HG03439 (cell line): ENCODE results near the gene MPZL3.

Source experiments
- ATAC-seq: cut with Tn5 transposase; IDR thresholded peaks from one replicate; pipeline ENCODE4 v1.9.1; 2021; ENCODE audit warnings: mild to moderate bottlenecking, moderate library complexity; ENCODE audit not compliant: unreplicated experiment

Gene MPZL3, protein sequence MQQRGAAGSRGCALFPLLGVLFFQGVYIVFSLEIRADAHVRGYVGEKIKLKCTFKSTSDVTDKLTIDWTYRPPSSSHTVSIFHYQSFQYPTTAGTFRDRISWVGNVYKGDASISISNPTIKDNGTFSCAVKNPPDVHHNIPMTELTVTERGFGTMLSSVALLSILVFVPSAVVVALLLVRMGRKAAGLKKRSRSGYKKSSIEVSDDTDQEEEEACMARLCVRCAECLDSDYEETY

DNA sequence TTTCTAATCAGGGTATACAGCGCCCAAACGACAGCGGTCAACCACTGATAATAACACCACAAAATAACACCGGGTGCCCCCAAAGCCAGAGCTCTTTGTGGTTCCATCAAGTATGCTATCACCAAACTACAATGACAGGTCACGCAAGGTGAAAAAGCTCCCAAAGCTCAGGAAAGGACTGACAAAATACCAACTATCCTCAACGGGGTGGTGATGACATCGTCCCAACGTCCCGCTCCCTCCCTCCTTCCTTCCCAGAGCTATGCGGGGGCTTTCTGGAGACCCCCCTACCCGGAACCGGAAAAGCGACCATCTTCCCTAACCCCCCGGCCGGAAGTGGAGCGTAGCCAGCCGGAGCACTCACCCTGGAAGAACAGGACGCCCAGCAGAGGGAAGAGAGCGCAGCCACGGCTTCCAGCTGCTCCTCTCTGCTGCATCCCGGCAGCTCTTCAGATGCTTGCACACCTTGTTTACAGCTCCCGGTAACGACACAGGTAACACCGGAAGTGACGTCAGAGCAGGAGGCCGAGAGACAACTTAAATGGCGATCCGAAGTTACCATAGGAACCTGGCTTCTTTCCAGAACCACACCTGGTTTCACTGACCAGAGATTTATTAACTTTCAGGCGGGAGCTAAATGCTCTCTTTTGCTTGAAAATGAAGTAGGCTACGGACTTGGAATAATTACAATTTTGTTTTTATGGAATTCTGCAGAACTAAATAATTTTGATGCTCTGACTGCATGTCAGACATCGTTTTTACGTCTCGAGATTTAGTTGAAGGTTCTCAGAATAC, at the start of gene MPZL3:
MPZL3 (minus strand) TSS at position 508 of the 795 bp plus-strand sequence; CDS start at position 437, 71 bp downstream.
- ATAC-seq = peak; percentile 90

DNA sequence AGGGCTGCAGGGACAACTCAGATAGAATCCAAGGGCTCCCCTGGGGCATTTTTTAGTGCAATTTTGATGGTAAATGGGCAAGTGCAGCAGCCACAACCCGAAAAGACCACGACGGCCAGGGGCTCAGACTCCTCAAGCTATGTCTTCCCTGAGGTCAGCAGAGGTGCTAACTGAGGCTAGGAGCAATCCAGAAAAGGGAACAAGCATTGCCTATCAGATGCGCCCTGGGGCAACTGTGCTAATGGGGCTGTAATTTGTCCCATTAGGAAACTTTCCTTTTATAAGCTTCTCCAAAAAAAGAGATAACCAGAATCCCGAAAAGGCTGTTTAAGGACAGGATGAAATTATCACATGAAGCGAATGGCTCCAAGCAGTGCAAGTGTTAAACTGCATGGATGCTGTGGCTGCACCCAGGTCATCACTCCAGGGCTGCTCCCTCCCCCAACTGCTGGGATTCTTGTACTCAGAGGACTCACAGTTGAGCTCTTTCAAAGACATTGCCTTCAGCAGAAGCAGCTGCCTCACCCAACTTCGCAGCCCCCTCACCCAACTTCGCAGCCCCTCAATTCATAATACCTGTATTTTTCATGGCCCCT, 49.5 kb upstream of the MPZL3 start:
- ATAC-seq = no peak

DNA sequence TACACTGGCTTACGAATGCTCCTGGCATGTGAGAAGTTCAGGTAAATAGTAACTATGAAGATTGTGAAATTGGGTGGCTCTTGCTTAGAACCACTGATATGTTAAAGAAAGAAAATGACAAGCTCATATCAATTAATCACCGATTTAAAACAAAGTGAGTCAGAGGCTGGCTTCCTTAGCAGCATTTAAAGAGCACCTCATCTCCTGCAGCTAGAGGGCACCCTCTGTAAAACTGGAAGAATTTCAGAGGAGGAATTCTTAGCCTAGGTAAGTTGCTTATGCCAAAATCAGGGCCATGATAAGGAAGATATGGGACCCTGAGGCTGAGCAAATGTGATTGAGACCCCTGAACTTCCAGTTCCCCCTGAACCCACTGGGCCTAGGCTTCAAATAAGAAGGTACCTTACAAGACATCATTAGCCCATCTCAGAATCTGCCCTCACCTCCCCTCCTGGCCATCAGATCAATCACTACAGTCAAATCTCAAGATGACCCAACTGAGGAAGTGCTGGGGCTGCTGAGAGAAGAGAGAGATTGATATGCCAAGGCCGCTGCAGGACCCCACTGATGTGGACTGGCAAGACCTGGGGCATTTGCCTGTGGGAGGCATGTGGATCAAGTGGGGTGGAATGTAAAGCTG, 43.8 kb upstream of the MPZL3 start:
- ATAC-seq = no peak

DNA sequence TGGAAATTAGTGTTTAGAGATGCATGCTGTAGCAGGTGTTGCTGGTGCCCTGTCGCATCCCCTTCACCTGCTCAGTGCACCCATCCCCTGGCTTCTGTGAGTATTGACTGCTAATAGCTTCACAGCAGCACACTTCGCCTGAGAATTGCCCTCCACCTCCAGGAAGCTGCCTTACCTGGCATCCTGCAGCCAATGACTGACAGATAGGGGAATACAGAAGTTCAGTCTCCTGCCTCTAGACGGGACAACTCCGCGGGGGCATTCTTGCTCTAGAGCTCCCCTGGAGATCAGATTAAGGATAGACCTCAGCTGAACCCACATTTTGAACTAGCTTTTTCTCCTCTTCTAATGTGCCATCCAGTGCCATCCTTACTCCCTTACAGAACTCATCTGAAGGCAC, 43.0 kb upstream of the MPZL3 start:
- no peak for ATAC-seq

DNA sequence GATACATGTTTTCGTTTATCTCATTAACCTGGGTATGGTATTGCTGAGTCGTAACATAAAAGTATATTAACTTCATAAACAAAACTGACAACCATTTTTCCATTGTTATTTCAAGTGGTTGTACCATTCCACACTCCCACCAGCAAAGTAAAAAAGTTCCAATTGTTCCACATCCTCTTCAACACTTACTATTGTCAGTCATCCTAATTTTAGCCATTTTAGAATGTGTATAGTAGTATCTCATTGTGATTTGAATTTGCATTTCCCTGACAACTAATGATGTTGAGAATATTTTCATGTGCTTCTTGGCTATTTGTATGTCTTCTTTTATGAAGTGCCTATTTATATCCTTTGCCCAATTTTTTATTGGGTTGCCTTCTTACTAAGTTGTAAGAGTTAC, 41.9 kb upstream of the MPZL3 start:
- ATAC-seq = no peak

DNA sequence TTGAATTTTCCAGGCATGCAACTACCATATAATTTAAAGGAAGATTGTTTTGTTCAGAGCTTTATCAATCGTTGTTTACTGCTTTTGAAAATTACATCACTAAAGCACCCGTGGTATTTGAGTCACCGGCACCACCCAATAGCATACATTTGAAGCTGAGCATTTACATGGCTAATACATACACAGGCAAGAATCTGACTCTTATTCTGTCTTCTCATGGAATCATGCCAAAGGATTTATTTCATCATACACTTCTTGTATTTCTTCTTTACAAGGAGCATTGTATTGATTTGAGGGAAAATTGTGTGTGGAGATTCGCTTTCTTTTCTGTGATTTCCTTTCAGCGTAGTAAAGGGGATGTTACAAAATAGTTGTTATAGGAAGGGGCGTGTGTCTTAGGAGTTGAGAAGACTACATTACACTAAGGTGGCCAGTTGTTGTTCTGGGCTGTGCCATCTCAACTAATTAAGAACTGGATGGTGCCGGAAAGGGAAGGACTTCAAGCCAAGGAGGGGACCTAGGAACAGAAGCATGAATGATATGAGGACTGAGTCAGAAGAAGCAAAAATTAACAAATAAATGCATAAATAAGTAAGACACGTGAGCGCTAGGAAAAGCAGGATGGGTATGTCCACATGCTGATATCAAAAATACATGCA, 39.4 kb upstream of the MPZL3 start:
- no peak for ATAC-seq

DNA sequence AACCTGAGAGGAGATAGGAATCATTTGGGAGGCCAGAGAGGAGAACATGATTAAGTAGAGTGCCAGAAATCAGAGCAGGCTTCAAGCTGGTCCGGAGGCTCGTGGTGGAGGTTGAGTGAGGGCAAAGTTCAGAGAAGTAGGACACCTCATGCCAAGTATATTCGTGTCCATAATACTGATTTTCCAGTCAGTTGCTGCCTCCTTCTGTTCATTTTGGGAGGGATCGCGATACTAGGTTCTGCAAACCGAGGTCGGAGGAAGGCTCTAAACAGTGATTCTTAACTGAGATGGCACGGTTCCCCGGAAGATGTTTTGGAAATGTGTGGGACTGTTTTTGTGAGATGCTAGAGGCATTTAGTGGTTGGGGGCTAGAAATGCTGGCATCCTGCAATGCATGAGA, 38.8 kb upstream of the MPZL3 start:
- ATAC-seq = no peak

DNA sequence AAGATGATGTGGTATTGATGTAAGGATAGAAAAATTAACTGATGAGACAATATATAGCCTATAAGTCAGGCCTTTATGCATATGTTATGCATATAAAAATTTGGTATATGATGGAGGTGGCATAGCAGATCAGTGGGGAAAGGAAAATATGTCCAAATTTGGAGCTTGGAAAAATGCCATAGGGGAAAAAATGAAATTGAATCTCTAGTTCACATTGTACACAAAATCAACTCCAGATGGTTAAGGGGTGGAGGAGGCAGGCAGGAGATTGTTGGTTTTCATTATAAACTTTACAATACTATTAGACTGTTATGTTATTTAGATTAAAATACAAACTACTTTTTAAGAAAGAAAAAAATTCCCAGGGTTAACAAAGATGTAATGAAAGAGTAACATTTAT, 37.2 kb upstream of the MPZL3 start:
- ATAC-seq = no peak

DNA sequence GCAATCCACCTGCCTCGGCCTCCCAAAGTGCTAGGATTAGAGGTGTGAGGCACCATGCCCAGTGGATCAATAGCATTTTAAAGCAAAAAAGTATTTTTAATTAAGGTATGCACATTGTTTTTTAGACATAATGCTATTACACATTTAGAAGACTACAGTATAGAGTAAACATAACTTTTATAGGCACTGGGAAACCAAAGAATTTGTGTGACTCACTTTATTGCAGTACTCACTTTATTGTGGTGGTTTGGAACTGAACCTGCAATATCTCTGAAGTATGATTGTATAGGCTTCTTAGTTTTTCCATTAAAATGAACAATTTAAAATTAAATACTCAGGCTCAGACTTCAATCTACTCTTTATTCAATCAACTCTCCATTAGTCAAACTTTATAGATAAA, 34.8 kb upstream of the MPZL3 start:
- no peak for ATAC-seq

DNA sequence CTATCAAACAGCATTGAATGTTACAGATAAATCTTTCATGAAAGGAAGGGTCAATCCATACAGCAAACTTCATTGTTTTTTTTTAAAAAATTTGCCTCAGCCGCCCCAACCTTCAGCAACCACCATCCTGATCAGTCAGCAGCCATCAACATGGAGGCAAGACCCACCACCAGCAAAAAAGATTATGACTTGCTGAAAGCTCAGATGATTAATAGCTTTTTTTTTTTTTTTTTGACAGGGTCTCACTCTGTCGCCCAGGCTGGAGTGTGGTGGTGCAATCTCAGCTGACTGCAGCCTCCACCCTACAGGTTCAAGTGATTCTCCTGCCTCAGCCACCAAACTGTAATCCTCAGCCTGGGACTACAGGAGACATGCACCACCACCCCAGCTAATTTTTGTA, 34.4 kb upstream of the MPZL3 start:
- ATAC-seq = no peak

DNA sequence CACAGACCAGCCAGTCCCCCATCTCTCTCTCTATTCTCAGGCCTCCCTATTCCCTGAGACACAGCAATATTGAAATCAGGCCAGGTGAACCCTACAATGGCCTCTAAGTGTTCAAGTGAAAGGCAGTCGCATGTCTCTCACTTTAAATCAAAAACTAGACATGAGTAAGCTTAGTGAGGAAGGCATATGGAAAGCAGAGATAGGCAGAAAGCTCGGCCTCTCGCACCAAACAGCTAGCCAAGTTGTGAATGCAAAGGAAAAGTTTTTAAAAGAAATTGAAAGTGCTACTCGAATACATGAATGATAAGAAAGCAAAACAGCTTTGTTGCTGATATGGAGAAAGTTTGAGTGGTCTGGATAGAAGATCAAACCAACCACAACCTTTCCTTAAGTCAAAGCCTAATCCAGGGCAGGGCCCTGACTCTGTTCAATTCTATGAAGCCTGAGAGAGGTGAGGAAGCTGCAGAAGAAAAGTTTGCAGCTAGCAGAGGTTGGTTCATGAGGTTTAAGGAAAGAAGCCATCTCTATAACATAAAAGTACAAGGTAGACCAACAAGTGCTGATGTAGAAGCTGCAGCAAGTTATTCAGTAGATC, 31.7 kb upstream of the MPZL3 start:
- ATAC-seq = no peak

DNA sequence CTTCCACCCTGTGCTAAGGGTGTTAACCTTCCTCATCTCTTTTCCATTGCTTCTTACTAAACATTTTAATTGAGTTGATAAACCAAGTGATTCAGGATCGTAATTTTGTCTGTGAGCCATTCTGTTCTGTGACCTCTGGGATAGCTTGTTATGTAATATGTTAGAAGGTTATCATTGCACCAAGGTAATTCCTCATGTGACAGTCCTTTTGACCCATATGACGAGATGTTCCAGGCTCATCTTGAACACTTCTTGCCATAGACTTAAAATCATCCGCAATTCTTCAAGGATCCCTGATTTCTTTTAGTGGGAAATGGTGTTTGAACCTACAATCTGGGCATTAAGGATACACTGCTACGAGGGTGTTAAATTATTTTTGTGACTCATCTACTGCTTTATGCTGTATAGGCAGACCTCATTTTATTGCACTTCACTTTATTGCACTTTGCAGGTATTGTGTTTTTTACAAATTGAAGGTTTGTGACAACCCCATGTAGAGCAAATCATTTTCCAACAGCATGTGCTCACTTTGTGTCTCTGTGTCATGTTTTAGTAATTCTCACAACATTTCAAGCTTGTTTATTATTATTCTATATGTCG, 31.0 kb upstream of the MPZL3 start:
- ATAC-seq = no peak

DNA sequence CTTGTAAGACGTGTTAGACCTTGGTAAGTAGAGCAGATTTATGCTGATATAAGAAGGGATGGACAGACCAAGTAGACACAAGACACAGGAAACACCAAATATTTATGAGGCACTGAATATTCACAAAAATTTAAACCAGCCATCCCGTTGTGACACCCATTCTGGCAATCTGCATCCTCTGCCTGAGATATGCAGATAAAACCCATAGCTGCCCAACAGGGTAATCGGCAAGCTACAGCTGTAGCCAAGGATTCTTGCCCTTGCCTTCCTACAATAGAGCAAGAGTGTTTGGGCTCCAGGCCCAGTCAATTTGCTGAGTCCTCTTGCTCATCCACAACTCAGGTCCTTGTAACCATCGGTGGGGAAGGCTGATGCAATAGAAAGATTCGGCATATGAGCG, 30.4 kb upstream of the MPZL3 start:
- ATAC-seq = no peak

DNA sequence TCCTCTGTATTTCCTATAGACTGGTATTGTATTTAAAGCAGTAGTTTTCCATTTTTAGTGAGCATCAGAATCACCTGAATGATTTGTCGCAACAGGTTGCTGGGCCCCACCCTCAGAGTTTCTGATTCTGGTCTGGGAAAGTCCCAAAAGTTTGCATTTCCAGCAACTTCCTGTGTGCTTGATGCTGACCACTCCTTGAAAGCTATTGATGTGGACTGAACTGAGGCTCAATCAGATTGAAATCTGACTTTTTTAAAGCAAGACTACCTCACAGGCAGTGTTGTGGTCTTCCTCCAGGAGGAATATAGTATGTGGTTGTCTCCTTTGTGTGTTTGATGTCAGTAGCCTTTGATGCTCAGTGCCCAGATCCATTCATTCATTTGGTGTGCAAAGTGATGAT, 29.1 kb upstream of the MPZL3 start:
- ATAC-seq = no peak

DNA sequence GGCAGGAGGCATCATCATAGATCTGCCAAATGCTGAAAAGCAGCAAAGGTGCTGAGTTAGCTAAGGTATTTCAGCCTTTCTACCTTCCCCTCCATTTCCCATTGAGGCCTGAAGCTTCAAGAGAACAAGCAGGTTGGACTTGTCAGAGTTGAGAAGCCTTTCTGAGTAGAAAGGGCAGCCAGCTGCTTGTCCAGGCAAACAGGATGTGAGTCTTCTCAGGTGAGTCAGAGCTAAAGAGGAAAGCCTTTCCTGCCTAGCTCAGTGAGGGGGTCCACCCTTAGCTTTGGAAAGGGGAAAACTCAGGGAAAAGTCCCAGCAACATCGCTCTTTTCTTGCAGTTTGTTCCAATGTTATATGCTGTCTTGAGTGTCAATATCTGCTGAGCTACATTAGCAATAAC, 25.1 kb upstream of the MPZL3 start:
- ATAC-seq = no peak

DNA sequence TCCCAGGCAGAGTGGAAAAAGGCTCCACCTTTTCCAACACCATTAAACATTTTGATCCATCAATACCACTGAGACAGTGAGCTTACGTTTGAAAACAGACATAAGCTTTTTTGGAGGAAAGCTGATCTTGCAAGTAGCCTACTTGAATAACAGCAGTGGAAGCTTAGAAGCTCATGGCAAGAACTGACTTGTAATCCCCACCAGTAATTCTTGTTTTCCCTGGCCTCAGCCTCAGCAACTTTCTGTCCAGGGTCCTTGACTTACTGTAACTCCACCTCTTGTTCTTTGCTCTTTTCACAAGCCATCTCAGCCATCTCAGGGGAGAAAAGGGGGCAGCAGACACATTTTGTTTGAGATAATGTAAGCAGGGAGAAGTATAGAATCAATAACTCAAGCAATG, 24.3 kb upstream of the MPZL3 start:
- ATAC-seq = no peak

DNA sequence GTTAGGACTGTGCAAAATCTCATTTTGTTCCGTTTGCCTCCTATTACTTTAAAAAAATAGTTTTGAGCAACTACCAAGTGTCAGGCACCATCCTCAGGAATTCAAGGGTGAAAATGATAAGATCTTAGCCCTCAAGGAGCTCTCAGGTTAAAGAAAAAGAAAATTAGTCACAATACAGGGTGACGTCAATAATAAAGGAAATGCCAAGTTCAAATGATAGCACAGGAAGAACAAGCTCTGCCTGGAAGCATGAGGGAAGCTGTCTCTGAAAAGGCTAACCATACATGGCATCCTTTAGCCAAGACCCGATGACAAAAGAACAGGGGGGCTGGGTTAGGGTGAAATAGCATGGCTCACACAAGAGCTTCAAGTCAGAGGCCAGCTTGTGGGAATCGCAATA, 23.0 kb upstream of the MPZL3 start:
- no peak for ATAC-seq

DNA sequence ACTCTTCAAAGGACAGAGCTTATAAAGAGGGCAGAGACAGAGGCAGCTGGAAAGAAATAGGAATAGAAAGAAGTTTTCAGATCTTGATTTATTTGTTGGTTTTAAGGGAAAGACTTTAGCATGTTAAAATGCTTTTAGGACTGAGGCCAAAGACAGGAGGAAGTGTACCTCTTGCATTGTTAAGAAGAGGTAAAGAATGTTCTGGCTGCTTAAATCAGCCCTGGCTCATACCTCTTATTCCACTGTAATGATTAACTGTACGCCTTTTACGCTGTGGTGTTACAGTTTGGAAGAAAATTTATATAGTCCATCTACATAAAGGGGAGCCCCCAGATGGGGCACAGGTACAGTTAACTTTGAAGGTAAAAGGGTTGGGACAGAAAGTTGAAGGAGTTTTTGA, 22.0 kb upstream of the MPZL3 start:
- ATAC-seq = no peak

DNA sequence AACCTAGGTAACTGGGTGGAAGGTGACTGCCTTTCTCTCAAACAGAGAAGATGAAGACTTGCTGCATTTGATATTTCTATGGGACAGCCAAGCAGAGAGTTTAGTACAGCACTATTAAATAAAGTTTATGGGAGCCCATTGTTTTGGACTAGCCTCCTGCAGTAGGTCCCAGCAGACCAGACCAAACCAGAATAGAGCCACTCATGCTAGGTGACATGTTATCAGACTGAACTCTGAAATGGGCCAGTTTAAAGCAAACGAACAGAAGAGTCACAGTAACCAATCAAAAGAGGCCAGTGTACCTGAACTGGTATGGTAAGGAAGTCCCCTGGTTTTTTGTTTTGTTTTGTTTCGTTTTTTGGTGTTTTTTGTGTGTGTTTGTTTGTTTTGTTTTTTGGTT, 19.8 kb upstream of the MPZL3 start:
- no peak for ATAC-seq

DNA sequence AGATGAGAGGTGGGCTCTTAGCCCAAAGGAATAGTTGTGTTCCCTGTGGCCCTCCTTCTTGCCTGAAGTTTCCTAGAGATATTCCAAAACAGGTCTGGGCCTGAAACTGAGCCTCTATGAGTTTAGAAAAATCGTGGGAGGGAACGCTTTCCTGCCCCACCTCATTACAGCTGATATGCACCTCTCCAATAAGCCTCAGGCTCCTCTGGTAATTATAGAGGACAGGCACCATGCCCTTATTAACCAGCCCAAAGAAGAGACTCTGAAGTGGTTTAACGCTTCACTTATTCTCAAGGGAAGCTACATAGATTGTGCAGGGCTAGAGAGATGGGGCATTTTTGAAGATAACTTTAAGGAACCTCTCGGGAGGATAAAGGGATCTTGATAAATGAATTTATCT, 15.3 kb upstream of the MPZL3 start:
- no peak for ATAC-seq

DNA sequence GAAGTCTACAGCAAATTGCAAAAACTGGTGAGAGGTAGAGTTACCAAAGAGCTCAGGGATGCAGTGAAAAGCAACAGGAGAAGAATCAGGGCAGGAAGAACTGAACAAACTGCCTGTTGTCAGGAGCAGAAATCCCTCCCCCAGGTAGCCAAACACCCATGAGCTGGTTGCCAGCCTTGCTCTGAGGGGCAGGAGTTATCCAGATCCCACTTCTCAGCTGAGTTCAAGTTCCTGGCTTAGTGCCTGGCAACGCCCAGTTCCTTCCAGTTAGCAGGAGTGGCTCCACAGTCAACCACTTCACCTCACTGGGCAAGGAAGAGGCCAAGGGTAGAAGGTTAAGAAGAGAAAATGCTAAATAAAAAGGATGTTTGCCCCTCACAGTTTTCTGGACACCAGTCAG, 13.8 kb upstream of the MPZL3 start:
- no peak for ATAC-seq
